Karpas-422 (cell line): ENCODE measurements around the gene ZNF554. TPM values are rescaled to one million over a fixed set of nuclear protein-coding genes. Genes with fewer than 3 reads are reported as not detected.
"Not testable (repeated sequence)": the region's sequence is repeated elsewhere in the genome, so short reads cannot be mapped to it uniquely, and the experiment has no call there.

Source experiments
- DNase-seq: peaks from one replicate; pipeline ENCODE4 v3.0.0-alpha.2; 2015
- H2AFZ ChIP-seq: fragments of 200-600 bp; sonication (generic); 2 replicates; pipeline ENCODE4 v1.6.1; 2014; ENCODE audit warnings: antibody characterized with exemption, low read length, mixed read lengths
- H3K27ac ChIP-seq: fragments of 200-600 bp; sonication (generic); 2 replicates; pipeline ENCODE4 v1.5.1; 2014; ENCODE audit warnings: mild to moderate bottlenecking, low read length, moderate library complexity
- H3K27me3 ChIP-seq: fragments of 200-600 bp; sonication (generic); 2 replicates; pipeline ENCODE4 v1.6.1; 2014; ENCODE audit warnings: low read length, mixed read lengths
- H3K36me3 ChIP-seq: fragments of 200-600 bp; sonication (generic); 2 replicates; pipeline ENCODE4 v1.6.1; 2014; ENCODE audit warnings: low read length, mixed read lengths; ENCODE audit not compliant: insufficient read depth
- H3K4me1 ChIP-seq: fragments of 200-600 bp; sonication (generic); 2 replicates; pipeline ENCODE4 v1.6.1; 2014; ENCODE audit warnings: mild to moderate bottlenecking, low read length, mixed read lengths
- H3K4me2 ChIP-seq: fragments of 200-600 bp; sonication (generic); 2 replicates; pipeline ENCODE4 v1.6.1; 2014; ENCODE audit warnings: low read length, low read depth, mild to moderate bottlenecking; ENCODE audit not compliant: poor library complexity, severe bottlenecking
- H3K4me3 ChIP-seq: fragments of 200-600 bp; sonication (generic); 2 replicates; pipeline ENCODE4 v1.5.1; 2014; ENCODE audit warnings: mild to moderate bottlenecking, antibody characterized with exemption, low read length, mixed read lengths
- H3K79me2 ChIP-seq: fragments of 200-600 bp; sonication (generic); 2 replicates; pipeline ENCODE4 v1.6.1; 2014; ENCODE audit warnings: mild to moderate bottlenecking, low read length, mixed read lengths
- H3K9ac ChIP-seq: fragments of 200-600 bp; sonication (generic); 2 replicates; pipeline ENCODE4 v1.6.0; 2014; ENCODE audit warnings: low read length
- H3K9me2 ChIP-seq: fragments of 200-600 bp; sonication (generic), shearing (Covaris generic); replicated peaks from 2 replicates; pipeline ENCODE4 v1.6.0; 2014; ENCODE audit warnings: mild to moderate bottlenecking, low read length, moderate library complexity; ENCODE audit not compliant: insufficient read depth
- H3K9me3 ChIP-seq: fragments of 300-700, 200-600 bp; sonication (generic); 2 replicates; pipeline ENCODE4 v1.6.1; 2014; ENCODE audit warnings: low read length, mixed read lengths
- H4K20me1 ChIP-seq: fragments of 200-600 bp; sonication (generic); 2 replicates; pipeline ENCODE4 v1.6.1; 2014; ENCODE audit warnings: mild to moderate bottlenecking, antibody characterized with exemption, low read length, low read depth; ENCODE audit not compliant: insufficient read depth
- total RNA-seq: library from RNA; depleted of rRNA; stranded (reverse); fragments of >200 nt; shearing (Covaris generic); gene quantifications from 2 replicates; pipeline ENCODE4 v1.2.3, GENCODE V29; 2014; ENCODE audit warnings: low replicate concordance

ZNF554 gene
- total RNA-seq, 1 experiment from 2014 or later: 2.6 TPM

DNA sequence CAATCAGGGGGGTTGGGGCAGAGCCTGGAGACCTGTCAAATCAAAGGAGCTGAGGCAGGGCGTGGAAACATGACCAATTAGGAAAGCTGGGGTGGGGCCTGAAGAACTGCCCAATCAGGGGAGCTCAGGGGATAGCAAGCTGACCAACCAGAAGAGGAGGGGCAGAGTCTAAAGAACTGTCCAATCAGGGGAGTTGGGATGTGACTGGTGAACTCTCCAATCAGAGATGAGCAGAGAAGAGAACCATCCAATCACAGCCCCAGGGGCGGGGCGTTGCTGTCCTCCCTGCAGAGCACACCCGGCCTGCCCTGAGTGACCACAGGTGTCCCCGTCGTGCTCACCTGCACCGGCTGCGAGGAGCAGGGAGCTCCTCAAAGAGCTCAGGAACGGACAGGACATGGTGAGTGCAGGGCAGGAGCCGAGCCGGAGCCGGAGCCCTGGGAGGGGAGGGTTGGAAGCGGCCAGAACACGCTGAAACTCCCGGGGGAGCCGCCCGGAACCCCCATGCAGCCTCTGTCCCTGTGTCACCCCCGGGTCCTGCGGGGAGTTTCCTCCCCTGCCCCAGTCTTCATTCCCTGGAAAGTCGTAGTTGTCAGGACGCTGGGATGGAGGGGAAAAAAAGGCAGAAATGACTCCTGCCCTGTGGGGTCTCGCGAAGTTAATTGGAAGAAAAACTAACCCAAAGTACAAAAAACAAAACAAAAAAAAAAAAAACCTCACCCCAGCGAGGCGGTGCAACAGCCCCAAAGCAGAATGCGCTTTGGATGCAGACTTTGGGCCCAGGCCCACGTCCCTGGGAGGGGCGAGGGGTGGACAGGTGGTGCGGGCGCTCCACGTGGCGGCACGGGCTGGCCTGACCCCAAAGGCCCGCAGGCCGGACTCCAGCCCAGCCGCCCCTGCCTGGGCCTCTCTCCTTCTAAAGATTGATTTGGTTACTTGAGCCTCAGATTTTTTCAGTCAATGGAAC, 47.6 kb downstream of the ZNF554 start, which contains the start of gene ZNF556:
Gene ZNF556, plus strand, starts transcription at position 311 of the 967 bp plus-strand sequence. Its CDS starts 87 bp downstream, at position 398.
- no peaks in the 10 kb centered on the region for H3K27me3 ChIP-seq
- H3K9ac ChIP-seq: no peak within 1 kb of the TSS
- no peaks in the 10 kb centered on the region for H3K9me3 ChIP-seq
- no peak within 1 kb of the TSS for H3K4me3 ChIP-seq
- no peaks in the 10 kb centered on the region for H3K9me2 ChIP-seq
- DNase-seq: peak; percentile 87
- H3K36me3 ChIP-seq: no peaks in the 10 kb centered on the region
- H3K79me2 ChIP-seq: no peaks in the 10 kb centered on the region
- no peak within 1 kb of the TSS for H3K4me2 ChIP-seq
- no peaks in the 10 kb centered on the region for H3K4me1 ChIP-seq
- no peaks in the 10 kb centered on the region for H4K20me1 ChIP-seq
- H2AFZ ChIP-seq: no peak within 1 kb of the TSS
- no peak within 1 kb of the TSS for H3K27ac ChIP-seq

DNA sequence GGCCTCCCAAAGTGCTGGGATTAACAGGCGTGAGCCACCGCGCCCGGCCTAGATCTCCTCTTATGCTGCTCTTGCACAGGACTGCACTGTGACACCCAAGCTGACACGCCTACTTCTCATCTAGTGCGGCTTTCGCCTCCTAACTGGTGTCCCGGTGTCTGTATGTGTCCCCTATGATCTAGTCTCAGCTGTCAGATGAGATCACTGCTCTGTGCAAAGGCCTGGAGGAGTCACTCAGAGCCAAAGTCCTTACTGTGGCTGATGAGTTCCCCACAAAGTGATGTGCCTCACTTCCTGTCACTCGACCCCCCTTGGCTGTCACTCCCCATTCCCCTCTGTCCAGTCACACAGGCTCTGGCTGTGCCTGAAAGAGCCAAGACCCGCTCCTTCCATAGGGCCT, 50.0 kb downstream of the ZNF554 start:
- Histone ChIP-seq H3K9ac (no peak overlapping the region), H3K4me2 (no peak overlapping the region), H3K79me2 (no peaks in the 10 kb centered on the region), H3K9me3 (no peaks in the 10 kb centered on the region), H3K27me3 (no peaks in the 10 kb centered on the region), H3K4me3 (no peak overlapping the region), H3K9me2 (no peaks in the 10 kb centered on the region), H3K27ac (no peak overlapping the region), H2AFZ (no peak overlapping the region), H3K36me3 (no peaks in the 10 kb centered on the region), H3K4me1 (no peaks in the 10 kb centered on the region), H4K20me1 (no peaks in the 10 kb centered on the region)
- no peak for DNase-seq

DNA sequence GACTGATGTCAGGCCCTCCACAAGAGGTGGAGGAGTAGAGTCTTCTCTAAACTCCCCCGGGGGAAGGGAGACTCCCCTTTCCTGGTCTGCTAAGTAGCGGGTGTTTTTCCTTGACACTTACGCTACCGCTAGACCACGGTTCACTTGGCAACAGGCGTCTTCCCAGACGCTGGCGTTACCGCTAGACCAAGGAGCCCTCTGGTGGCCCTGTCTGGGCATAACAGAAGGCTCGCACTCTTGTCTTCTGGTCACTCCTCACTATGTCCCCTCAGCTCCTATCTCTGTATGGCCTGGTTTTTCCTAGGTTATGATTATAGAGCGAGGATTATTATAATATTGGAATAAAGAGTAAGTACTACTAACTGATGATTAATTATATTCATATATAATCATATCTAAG, 52.5 kb downstream of the ZNF554 start:
- not testable (repeated sequence) for H4K20me1 ChIP-seq, DNase-seq, H3K9me3 ChIP-seq

DNA sequence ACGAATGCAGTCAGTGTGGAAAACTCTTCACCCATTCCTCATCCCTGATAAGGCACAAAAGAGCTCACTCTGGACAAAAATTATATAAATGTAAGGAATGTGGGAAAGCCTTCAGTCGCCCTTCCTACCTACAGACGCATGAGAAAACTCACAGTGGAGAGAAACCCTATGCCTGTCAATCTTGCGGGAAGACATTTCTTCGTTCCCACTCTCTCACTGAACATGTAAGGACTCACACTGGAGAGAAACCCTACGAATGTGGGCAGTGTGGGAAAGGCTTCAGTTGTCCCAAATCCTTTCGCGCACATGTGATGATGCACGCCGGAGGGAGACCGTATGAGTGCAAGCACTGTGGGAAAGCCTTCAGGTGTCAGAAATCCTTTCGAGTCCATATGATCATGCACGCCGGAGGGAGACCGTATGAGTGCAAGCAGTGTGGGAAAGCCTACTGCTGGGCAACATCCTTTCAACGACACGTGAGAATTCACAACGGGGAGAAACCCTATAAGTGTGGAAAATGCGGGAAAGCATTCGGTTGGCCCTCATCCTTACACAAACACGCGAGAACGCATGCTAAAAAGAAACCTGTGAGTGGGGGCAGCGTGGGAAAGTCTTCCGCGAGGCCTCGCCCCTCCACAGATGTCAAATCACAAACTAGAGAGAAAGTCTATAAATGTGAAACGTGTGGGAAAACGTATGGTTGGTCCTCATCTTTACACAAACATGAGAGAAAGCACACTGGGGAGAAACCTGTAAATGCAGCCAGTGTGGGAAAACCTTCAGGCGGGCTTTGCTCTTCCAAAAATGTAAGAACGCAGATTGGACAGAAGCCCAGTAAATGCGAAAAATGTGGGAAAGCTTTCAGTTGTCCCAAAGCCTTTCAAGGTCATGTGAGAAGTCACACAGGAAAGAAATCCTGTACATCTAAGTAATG, 58.0 kb downstream of the ZNF554 start:
- Histone ChIP-seq H3K27ac (no peak overlapping the region), H2AFZ (no peak overlapping the region), H3K4me2 (no peak overlapping the region), H3K9me3 (peaks cover 15% of the 10 kb centered on the region), H3K79me2 (no peaks in the 10 kb centered on the region), H3K4me1 (no peaks in the 10 kb centered on the region), H3K9ac (no peak overlapping the region), H3K36me3 (no peaks in the 10 kb centered on the region), H3K27me3 (no peaks in the 10 kb centered on the region), H3K4me3 (no peak overlapping the region), H3K9me2 (no peaks in the 10 kb centered on the region), H4K20me1 (no peaks in the 10 kb centered on the region)
- DNase-seq: no peak

More for the DNA sequence above, 52.5 kb downstream of the ZNF554 start:
- not testable (repeated sequence) for H3K79me2 ChIP-seq, H3K4me2 ChIP-seq, H3K9ac ChIP-seq, H3K27ac ChIP-seq, H3K9me2 ChIP-seq, H3K27me3 ChIP-seq, H3K36me3 ChIP-seq, H3K4me1 ChIP-seq, H2AFZ ChIP-seq, H3K4me3 ChIP-seq

DNA sequence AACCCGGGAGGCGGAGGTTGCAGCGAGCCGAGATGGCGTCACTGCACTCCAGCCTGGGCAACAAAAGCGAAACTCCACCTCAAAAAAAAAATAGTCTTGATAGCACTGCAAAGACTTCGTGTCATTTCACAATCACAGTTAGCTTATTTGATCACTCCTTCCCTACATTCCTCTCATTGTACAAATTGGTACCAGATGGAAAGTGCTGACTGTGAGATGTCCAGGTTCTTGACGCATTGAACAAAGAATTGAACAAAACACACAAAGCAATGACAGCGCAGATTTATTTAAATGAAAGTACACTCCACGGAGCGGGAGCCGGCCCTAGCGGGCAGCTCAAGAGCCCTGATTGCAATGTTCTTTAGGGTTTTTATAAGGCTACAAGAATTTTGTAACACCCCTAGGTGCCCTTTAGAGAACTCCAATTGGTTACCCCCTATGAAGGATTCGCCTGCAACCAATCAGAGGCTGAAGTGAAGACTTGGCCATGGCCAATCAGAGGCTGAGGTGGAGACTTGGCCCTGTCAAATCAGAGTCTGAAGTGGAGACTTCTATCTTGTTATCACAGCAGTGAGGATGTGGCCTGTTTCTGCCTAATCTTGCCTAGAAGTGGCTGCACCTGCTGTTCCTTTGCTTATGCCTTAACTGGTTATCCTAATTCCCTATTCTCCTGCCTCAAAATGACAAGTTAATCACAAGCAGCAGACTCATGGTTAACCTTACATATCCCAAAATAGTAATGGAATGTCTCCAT, 64.2 kb downstream of the ZNF554 start:
- H2AFZ ChIP-seq: no peak overlapping the region
- H3K27me3 ChIP-seq: no peaks in the 10 kb centered on the region
- no peak overlapping the region for H3K4me3 ChIP-seq
- H4K20me1 ChIP-seq: no peaks in the 10 kb centered on the region
- peaks cover 4% of the 10 kb centered on the region; the same call in 1 of the 2 replicates for H3K9me3 ChIP-seq
- no peak overlapping the region for H3K4me2 ChIP-seq
- H3K4me1 ChIP-seq: no peaks in the 10 kb centered on the region
- no peak overlapping the region for H3K27ac ChIP-seq
- no peak overlapping the region for H3K9ac ChIP-seq
- peak; percentile 71 for DNase-seq
- H3K36me3 ChIP-seq: no peaks in the 10 kb centered on the region
- no peaks in the 10 kb centered on the region for H3K79me2 ChIP-seq
- H3K9me2 ChIP-seq: no peaks in the 10 kb centered on the region

DNA sequence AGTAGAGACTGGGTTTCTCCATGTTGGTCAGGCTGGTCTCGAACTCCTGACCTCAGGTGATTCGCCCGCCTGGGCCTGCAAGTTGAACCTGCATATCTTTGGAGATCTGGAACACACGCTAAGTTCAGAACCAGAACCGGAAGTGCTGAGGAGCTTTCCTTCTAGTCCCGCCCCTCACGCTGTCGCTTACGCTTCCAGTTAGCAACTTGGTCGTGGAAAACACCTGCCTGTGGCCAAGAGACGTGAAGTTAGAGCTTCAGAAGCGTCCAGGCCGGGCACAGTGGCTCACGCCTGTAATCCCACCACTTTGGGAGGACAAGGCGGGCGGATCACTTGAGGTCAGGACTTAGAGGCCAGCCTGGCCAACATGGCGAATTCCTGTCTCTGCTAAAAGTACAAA, 66.1 kb downstream of the ZNF554 start:
- Histone ChIP-seq H4K20me1 (no peaks in the 10 kb centered on the region), H3K9me3 (no peaks in the 10 kb centered on the region), H3K36me3 (no peaks in the 10 kb centered on the region), H3K9me2 (no peaks in the 10 kb centered on the region), H3K4me3 (no peak overlapping the region), H3K79me2 (no peaks in the 10 kb centered on the region), H3K27ac (no peak overlapping the region), H3K9ac (no peak overlapping the region), H2AFZ (no peak overlapping the region), H3K4me2 (no peak overlapping the region), H3K27me3 (no peaks in the 10 kb centered on the region), H3K4me1 (no peaks in the 10 kb centered on the region)
- DNase-seq: no peak
